HCT116 (cell line): Measurements from ENCODE around the gene GNAS. TPM values are rescaled to one million over a fixed set of nuclear protein-coding genes. Genes with fewer than 3 reads are reported as not detected.

Source experiments
- ATAC-seq: fragments of 200-7000 bp; cut with Tn5 transposase; 2 replicates; pipeline ENCODE4 v1.9.1; 2020; ENCODE audit warnings: mild to moderate bottlenecking, moderate library complexity
- BruUV-seq: library from RNA; stranded (reverse); fragments of 400-500 nt; replicated peaks from 2 replicates; lab custom pipeline; 2021; lab: Mats Ljungman, UMichigan
- CTCF ChIA-PET: fragments of 300-600 bp; sonication (Branson Sonifier 250); formaldehyde crosslinking; loops from one replicate; lab custom pipeline; 2021; ENCODE audit warnings: antibody characterized with exemption; lab: Charles Lee
- POLR2A ChIA-PET: fragments of 300-600, 350-600 bp; sonication (Branson Sonifier 250); formaldehyde crosslinking; loops from one replicate; lab custom pipeline; 2021; ENCODE audit warnings: antibody characterized with exemption; lab: Charles Lee
- RAD21 ChIA-PET, 2 experiments: fragments of 300-600 bp; sonication (Branson Sonifier 250); formaldehyde crosslinking; loops; one replicate each; lab custom pipeline; 2023; ENCODE audit warnings: low total read pairs in 2 of 2; ENCODE audit not compliant: uncharacterized antibody in 2 of 2, unreplicated experiment in 2 of 2, low non-redundant PET in 1 of 2; lab: Charles Lee
- DNase-seq: peaks from one replicate; pipeline ENCODE4 v3.0.0-alpha.2; 2010; ENCODE audit warnings: low read depth, low spot score
- H2AFZ ChIP-seq: fragments of 200-600 bp; shearing (Covaris generic), sonication (generic); 2 replicates; pipeline ENCODE4 v1.6.1; 2017; ENCODE audit warnings: low read depth, mixed run types, mixed read lengths, antibody characterized with exemption, low read length; ENCODE audit not compliant: poor library complexity, severe bottlenecking
- H3K27ac ChIP-seq: 2 replicates; pipeline ENCODE4 v1.5.1; 2012; ENCODE audit warnings: low read depth, low read length
- H3K27me3 ChIP-seq: fragments of 200-600 bp; sonication (generic); 2 replicates; pipeline ENCODE4 v1.6.1; 2016; ENCODE audit warnings: mixed run types, low read length, mixed read lengths; ENCODE audit not compliant: insufficient read depth
- H3K36me3 ChIP-seq, 2 experiments: fragments of 200-500 bp in 1 of 2; fragments of 200-600 bp in 1 of 2; sonication (Bioruptor generic) in 1 of 2; sonication (generic) in 1 of 2; 2 replicates each; pipeline versions ENCODE4 v1.5.1 to v1.6.1; 2014 to 2016; ENCODE audit warnings: low read length in 2 of 2, inconsistent platforms in 1 of 2, mixed read lengths in 1 of 2, mixed run types in 1 of 2; ENCODE audit not compliant: insufficient read depth in 2 of 2, control insufficient read depth in 1 of 2
- H3K4me1 ChIP-seq, 2 experiments: fragments of 200-600 bp in 1 of 2; sonication (generic) in 1 of 2; 2 replicates each; pipeline versions ENCODE4 v1.5.1 to v1.6.1; 2012 to 2017; ENCODE audit warnings: low read length in 2 of 2, inconsistent platforms in 1 of 2, mild to moderate bottlenecking in 1 of 2, mixed read lengths in 1 of 2, mixed run types in 1 of 2, moderate library complexity in 1 of 2; ENCODE audit not compliant: insufficient read depth in 2 of 2, control insufficient read depth in 1 of 2
- H3K4me2 ChIP-seq: fragments of 200-600 bp; sonication (generic); 2 replicates; pipeline ENCODE4 v1.6.1; 2017; ENCODE audit warnings: mixed run types, low read length, mixed read lengths
- H3K4me3 ChIP-seq, 2 experiments: fragments of 200-600 bp in 1 of 2; sonication (generic) in 1 of 2; replicated peaks in 1 of 2; 2 replicates each; pipeline ENCODE4 v1.5.1; 2011 to 2016; ENCODE audit warnings: low read length in 2 of 2, control low read depth in 1 of 2, low read depth in 1 of 2, mild to moderate bottlenecking in 1 of 2, mixed read lengths in 1 of 2, mixed run types in 1 of 2
- H3K79me2 ChIP-seq: fragments of 200-600 bp; sonication (generic); 2 replicates; pipeline ENCODE4 v1.6.1; 2017; ENCODE audit warnings: mild to moderate bottlenecking, mixed run types, low read length, moderate library complexity, mixed read lengths; ENCODE audit not compliant: insufficient read depth
- H3K9ac ChIP-seq: fragments of 200-600 bp; sonication (generic); 2 replicates; pipeline ENCODE4 v1.6.1; 2016; ENCODE audit warnings: low read length, mixed read lengths
- H3K9me2 ChIP-seq: fragments of 200-600 bp; sonication (generic), shearing (Covaris generic); 2 replicates; pipeline ENCODE4 v1.6.1; 2017; ENCODE audit warnings: mixed run types, mild to moderate bottlenecking, moderate library complexity; ENCODE audit not compliant: insufficient read depth
- H3K9me3 ChIP-seq, 2 experiments: fragments of 200-500 bp in 1 of 2; fragments of 200-600 bp in 1 of 2; sonication (Bioruptor generic) in 1 of 2; sonication (generic) in 1 of 2; 2 replicates each; pipeline ENCODE4 v1.6.1; 2014 to 2017; ENCODE audit warnings: low read length in 2 of 2, mixed read lengths in 2 of 2, inconsistent platforms in 1 of 2, low read depth in 1 of 2, mild to moderate bottlenecking in 1 of 2, mixed run types in 1 of 2, moderate library complexity in 1 of 2; ENCODE audit not compliant: control insufficient read depth in 1 of 2, insufficient read depth in 1 of 2
- H4K20me1 ChIP-seq: fragments of 200-600 bp; sonication (generic), shearing (Covaris generic); 2 replicates; pipeline ENCODE4 v1.6.1; 2017; ENCODE audit warnings: mixed run types, mild to moderate bottlenecking, moderate library complexity; ENCODE audit not compliant: insufficient read depth
- EGR1 ChIP-seq: IDR thresholded peaks from 2 replicates; pipeline ENCODE4 v1.6.1; 2012; ENCODE audit warnings: low read depth
- FOSL1 ChIP-seq: IDR thresholded peaks from 2 replicates; pipeline ENCODE4 v1.6.1; 2012; ENCODE audit warnings: low read depth
- JUND ChIP-seq: IDR thresholded peaks from 2 replicates; pipeline ENCODE4 v1.6.1; 2012
- RAD21 ChIP-seq: IDR thresholded peaks from 2 replicates; pipeline ENCODE4 v1.6.1; 2012; ENCODE audit warnings: low read depth, mild to moderate bottlenecking
- SIN3A ChIP-seq: IDR thresholded peaks from 2 replicates; pipeline ENCODE4 v1.6.1; 2012; ENCODE audit warnings: low read depth
- SP1 ChIP-seq: IDR thresholded peaks from 2 replicates; pipeline ENCODE4 v1.6.1; 2012; ENCODE audit warnings: low read depth
- SRF ChIP-seq: IDR thresholded peaks from 2 replicates; pipeline ENCODE4 v1.6.1; 2012; ENCODE audit warnings: low read depth
- ZFX ChIP-seq: fragments of 450-650 bp; IDR thresholded peaks from 2 replicates; pipeline ENCODE4 v1.6.1; 2017
- intact Hi-C: fragments of 100-400 bp; cut with micrococcal nuclease; formaldehyde crosslinking; loops from 2 replicates; pipeline ENCODE4 v1.10.0; 2022
- total RNA-seq: library from RNA; stranded (reverse); gene quantifications from one replicate; pipeline ENCODE4 v1.2.1, GENCODE V29; 2021; ENCODE audit not compliant: unreplicated experiment
- TF ChIP-seq, protein P1 (sequence below): IDR thresholded peaks from 2 replicates; pipeline ENCODE4 v1.6.1; 2012
- TF ChIP-seq, protein P2 (sequence below): IDR thresholded peaks from 2 replicates; pipeline ENCODE4 v1.6.1; 2011; ENCODE audit warnings: mild to moderate bottlenecking, low read length, moderate library complexity; ENCODE audit not compliant: insufficient replicate concordance; ENCODE audit errors: extremely low read depth
- TF ChIP-seq, protein P3 (sequence below): IDR thresholded peaks from 2 replicates; pipeline ENCODE4 v1.6.1; 2012; ENCODE audit warnings: low read depth

The GNAS gene
- total RNA-seq, 1 experiment from 2014 or later, result 699 TPM

DNA sequence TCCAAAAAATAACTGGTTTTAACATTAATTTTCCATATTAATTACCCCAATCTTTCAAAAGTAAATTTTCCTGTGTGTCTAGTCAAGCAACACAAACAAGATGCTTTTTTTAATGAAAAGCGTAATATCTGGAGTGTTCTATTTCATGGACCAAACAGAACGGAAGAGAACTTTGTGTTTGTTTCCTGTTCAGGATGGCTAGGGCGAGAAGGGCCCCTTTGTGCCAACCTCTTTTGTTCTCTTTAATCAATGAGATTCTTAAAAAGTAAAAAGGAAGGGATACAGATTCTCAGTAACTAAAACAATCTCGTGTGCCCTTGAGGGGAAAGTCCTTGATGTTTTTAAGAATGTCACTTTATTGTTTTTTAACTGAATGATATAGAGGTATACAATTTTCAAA, 55.7 kb downstream of the GNAS start:
- Histone ChIP-seq H3K4me3 (no peak overlapping the region), H3K79me2 (peaks cover 35% of the 10 kb centered on the region), H3K27ac (peak overlapping the region; percentile 29; the same call in 1 of the 2 replicates), H2AFZ (no peak overlapping the region), H3K36me3 (peaks cover 61 to 75% of the 10 kb centered on the region in 2 experiments), H4K20me1 (peaks cover 10% of the 10 kb centered on the region; the same call in 1 of the 2 replicates), H3K4me1 (peaks cover 18 to 20% of the 10 kb centered on the region in 2 experiments), H3K4me2 (peak overlapping the region; percentile 49; the same call in 1 of the 2 replicates), H3K9ac (no peak overlapping the region), H3K27me3 (no peaks in the 10 kb centered on the region), H3K9me2 (no peaks in the 10 kb centered on the region), H3K9me3 (no peaks in the 10 kb centered on the region)
- DNase-seq (no peak), ATAC-seq (no peak)
- RAD21 ChIA-PET, result no interaction called here
- no TSS peak for BruUV-seq
- TF ChIP-seq SRF (no peak), RAD21 (no peak), JUND (no peak), SIN3A (no peak), ZFX (no peak), FOSL1 (no peak), SP1 (no peak), EGR1 (no peak)
- TF ChIP-seq, protein P1, sequence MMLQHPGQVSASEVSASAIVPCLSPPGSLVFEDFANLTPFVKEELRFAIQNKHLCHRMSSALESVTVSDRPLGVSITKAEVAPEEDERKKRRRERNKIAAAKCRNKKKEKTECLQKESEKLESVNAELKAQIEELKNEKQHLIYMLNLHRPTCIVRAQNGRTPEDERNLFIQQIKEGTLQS, result no peak
- TF ChIP-seq, protein P2, sequence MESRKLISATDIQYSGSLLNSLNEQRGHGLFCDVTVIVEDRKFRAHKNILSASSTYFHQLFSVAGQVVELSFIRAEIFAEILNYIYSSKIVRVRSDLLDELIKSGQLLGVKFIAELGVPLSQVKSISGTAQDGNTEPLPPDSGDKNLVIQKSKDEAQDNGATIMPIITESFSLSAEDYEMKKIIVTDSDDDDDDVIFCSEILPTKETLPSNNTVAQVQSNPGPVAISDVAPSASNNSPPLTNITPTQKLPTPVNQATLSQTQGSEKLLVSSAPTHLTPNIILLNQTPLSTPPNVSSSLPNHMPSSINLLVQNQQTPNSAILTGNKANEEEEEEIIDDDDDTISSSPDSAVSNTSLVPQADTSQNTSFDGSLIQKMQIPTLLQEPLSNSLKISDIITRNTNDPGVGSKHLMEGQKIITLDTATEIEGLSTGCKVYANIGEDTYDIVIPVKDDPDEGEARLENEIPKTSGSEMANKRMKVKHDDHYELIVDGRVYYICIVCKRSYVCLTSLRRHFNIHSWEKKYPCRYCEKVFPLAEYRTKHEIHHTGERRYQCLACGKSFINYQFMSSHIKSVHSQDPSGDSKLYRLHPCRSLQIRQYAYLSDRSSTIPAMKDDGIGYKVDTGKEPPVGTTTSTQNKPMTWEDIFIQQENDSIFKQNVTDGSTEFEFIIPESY, result no peak
- TF ChIP-seq, protein P3, sequence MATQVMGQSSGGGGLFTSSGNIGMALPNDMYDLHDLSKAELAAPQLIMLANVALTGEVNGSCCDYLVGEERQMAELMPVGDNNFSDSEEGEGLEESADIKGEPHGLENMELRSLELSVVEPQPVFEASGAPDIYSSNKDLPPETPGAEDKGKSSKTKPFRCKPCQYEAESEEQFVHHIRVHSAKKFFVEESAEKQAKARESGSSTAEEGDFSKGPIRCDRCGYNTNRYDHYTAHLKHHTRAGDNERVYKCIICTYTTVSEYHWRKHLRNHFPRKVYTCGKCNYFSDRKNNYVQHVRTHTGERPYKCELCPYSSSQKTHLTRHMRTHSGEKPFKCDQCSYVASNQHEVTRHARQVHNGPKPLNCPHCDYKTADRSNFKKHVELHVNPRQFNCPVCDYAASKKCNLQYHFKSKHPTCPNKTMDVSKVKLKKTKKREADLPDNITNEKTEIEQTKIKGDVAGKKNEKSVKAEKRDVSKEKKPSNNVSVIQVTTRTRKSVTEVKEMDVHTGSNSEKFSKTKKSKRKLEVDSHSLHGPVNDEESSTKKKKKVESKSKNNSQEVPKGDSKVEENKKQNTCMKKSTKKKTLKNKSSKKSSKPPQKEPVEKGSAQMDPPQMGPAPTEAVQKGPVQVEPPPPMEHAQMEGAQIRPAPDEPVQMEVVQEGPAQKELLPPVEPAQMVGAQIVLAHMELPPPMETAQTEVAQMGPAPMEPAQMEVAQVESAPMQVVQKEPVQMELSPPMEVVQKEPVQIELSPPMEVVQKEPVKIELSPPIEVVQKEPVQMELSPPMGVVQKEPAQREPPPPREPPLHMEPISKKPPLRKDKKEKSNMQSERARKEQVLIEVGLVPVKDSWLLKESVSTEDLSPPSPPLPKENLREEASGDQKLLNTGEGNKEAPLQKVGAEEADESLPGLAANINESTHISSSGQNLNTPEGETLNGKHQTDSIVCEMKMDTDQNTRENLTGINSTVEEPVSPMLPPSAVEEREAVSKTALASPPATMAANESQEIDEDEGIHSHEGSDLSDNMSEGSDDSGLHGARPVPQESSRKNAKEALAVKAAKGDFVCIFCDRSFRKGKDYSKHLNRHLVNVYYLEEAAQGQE, result no peak
- CTCF ChIA-PET, result no interaction called here
- intact Hi-C loops, result loop anchor here (10.0 kb wide), 1 partner anchor 77 kb away; the partner anchor contains the start of gene NELFCD
- POLR2A ChIA-PET, result interaction anchor here (1.0 kb wide), 1 partner anchor 10 kb away, joined by 4 read pairs; no protein-coding TSS in a partner anchor
